ENCODE measurements around the gene NRTN. TPM values are rescaled to one million over a fixed set of nuclear protein-coding genes. Genes with fewer than 3 reads are reported as not detected.

NRTN gene
- total RNA-seq, 1 experiment from 2014 or later, result 0.80 TPM

DNA sequence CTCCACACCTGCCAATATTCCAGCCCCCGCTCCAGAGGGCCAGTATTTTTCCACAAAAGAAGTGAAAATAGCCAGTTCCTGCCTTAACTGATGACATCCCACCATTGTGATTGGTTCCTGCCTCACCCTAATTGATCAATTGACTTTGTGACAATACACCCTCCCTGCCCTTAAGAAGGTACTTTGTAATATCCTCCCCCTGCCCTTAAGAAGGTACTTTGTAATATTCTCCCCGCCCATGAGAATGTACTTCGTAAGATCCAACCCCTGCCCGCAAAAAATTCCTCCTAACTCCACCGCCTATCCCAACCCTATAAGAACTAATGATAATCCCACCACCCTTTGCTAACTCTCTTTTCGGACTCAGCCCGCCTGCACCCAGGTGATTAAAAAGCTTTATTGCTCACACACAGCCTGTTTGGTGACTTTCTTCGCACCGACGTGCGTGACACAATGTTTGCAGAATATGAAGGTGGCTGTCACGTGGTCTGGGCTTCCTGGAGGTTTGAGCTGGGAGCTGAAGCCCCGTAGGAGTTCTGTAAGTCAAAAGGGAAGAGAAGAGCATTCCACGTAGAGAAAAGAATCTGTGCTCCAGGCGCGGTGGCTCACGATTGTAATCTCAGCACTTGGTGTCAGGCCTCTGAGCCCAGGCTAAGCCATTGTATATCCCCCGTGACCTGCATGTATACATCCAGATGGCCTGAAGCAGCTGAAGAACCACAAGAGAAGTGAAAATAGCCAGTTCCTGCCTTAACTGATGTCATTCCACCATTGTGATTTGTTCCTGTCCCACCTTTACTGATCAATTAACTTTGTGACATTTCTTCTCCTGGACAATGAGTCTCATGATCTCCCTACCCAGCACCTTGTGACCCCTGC lies 52.6 kb downstream of the NRTN start:
- CTCF ChIA-PET, result no interaction called here
- Histone ChIP-seq H3K4me3 (ENCODE audit: low read depth in 2 of 2, low read length in 2 of 2) (no peak overlapping the region), H3K27ac (ENCODE audit: low read length) (no peak overlapping the region), H3K9me3 (ENCODE audit: control insufficient read depth, insufficient read depth, low read depth, low read length) (no peaks in the 10 kb centered on the region), H3K4me1 (ENCODE audit: control insufficient read depth, insufficient read depth, low read length) (no peaks in the 10 kb centered on the region), H3K36me3 (ENCODE audit: control insufficient read depth, insufficient read depth, low read length) (no peaks in the 10 kb centered on the region), H3K27me3 (ENCODE audit: control insufficient read depth, insufficient read depth, low read length) (no peaks in the 10 kb centered on the region)
- in situ Hi-C loops (cut with HindIII; ENCODE audit: low pct_unique_long_range_greater_than_20kb, low sequenced_read_pairs), result no loop called here
- intact Hi-C loops (cut with micrococcal nuclease; ENCODE audit: unreplicated experiment), result no loop called here
- no peak for DNase-seq (ENCODE audit: low read depth, low spot score)
- POLR2A ChIA-PET, result no interaction called here
- ATAC-seq, result no peak
- no TSS peak for BruUV-seq (replicated peaks)
- no peak for TF ChIP-seq POLR2AphosphoS5 (IDR thresholded peaks at IDR 0.05; ENCODE audit: low read depth, low read length)
- TF ChIP-seq, protein P1, sequence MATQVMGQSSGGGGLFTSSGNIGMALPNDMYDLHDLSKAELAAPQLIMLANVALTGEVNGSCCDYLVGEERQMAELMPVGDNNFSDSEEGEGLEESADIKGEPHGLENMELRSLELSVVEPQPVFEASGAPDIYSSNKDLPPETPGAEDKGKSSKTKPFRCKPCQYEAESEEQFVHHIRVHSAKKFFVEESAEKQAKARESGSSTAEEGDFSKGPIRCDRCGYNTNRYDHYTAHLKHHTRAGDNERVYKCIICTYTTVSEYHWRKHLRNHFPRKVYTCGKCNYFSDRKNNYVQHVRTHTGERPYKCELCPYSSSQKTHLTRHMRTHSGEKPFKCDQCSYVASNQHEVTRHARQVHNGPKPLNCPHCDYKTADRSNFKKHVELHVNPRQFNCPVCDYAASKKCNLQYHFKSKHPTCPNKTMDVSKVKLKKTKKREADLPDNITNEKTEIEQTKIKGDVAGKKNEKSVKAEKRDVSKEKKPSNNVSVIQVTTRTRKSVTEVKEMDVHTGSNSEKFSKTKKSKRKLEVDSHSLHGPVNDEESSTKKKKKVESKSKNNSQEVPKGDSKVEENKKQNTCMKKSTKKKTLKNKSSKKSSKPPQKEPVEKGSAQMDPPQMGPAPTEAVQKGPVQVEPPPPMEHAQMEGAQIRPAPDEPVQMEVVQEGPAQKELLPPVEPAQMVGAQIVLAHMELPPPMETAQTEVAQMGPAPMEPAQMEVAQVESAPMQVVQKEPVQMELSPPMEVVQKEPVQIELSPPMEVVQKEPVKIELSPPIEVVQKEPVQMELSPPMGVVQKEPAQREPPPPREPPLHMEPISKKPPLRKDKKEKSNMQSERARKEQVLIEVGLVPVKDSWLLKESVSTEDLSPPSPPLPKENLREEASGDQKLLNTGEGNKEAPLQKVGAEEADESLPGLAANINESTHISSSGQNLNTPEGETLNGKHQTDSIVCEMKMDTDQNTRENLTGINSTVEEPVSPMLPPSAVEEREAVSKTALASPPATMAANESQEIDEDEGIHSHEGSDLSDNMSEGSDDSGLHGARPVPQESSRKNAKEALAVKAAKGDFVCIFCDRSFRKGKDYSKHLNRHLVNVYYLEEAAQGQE (IDR thresholded peaks at IDR 0.05; ENCODE audit: insufficient read depth in 1 of 2, low read depth in 2 of 2, low read length in 1 of 2), result no peak
- TF ChIP-seq TCF7L2 (IDR thresholded peaks at IDR 0.05; ENCODE audit: low read depth, low read length), result no peak
- TF ChIP-seq, protein P2, sequence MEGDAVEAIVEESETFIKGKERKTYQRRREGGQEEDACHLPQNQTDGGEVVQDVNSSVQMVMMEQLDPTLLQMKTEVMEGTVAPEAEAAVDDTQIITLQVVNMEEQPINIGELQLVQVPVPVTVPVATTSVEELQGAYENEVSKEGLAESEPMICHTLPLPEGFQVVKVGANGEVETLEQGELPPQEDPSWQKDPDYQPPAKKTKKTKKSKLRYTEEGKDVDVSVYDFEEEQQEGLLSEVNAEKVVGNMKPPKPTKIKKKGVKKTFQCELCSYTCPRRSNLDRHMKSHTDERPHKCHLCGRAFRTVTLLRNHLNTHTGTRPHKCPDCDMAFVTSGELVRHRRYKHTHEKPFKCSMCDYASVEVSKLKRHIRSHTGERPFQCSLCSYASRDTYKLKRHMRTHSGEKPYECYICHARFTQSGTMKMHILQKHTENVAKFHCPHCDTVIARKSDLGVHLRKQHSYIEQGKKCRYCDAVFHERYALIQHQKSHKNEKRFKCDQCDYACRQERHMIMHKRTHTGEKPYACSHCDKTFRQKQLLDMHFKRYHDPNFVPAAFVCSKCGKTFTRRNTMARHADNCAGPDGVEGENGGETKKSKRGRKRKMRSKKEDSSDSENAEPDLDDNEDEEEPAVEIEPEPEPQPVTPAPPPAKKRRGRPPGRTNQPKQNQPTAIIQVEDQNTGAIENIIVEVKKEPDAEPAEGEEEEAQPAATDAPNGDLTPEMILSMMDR (IDR thresholded peaks at IDR 0.05), result no peak
- TF ChIP-seq SIN3A (IDR thresholded peaks at IDR 0.05; ENCODE audit: borderline replicate concordance, insufficient read depth, low read depth, low read length), result no peak

DNA sequence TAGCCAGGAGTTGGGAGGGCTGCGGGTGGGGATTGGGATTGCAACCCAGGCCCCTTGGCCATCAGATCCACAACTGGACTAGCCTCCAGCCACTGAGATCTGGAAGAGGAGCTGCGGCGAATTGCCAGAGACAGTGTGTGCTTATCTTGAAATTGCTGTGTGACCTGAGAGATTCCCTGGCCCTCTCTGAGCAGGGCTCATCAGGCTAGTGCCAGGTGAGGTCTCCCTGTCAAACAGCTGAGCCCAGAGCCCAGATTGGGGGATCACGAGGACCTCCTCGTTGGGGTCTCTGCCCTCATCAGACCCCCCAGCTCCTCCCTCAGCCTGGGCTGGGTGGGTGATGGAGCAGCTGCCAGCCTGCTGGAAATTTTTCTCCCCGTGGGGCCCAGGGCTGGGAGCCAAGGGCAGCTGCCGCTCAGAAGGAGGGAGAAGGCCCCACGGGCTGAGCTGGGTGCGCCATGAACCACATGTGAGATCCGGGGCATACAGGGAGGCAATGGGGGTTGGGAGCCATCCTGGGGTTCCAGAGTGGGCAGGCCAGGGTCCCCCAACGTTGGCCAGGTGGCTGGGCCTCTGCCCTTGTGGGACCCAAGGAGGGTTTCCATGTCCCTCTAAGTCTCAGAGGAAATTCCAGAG lies 58.3 kb downstream of the NRTN start:
- CTCF ChIA-PET, result interaction anchor here (0.9 to 1.0 kb wide), 2 partner anchors 19 to 59 kb away, joined by 3 read pairs; no protein-coding TSS in a partner anchor

More for the DNA sequence above, 58.3 kb downstream of the NRTN start:
- in situ Hi-C loops (cut with HindIII; ENCODE audit: low pct_unique_long_range_greater_than_20kb, low sequenced_read_pairs) (no loop called here), intact Hi-C loops (cut with micrococcal nuclease; ENCODE audit: unreplicated experiment) (no loop called here)
- DNase-seq (ENCODE audit: low read depth, low spot score) (no peak), ATAC-seq (no peak)
- no peaks in the 10 kb centered on the region for H3K27me3 ChIP-seq (ENCODE audit: control insufficient read depth, insufficient read depth, low read length)
- POLR2A ChIA-PET, result no interaction called here
- no peaks in the 10 kb centered on the region for H3K36me3 ChIP-seq (ENCODE audit: control insufficient read depth, insufficient read depth, low read length)
- no peaks in the 10 kb centered on the region for H3K4me1 ChIP-seq (ENCODE audit: control insufficient read depth, insufficient read depth, low read length)
- no peak overlapping the region for H3K4me3 ChIP-seq (ENCODE audit: low read depth in 2 of 2, low read length in 2 of 2)
- TF ChIP-seq, protein P2 (IDR thresholded peaks at IDR 0.05), result no peak
- no peak for TF ChIP-seq SIN3A (IDR thresholded peaks at IDR 0.05; ENCODE audit: borderline replicate concordance, insufficient read depth, low read depth, low read length)
- TF ChIP-seq TCF7L2 (IDR thresholded peaks at IDR 0.05; ENCODE audit: low read depth, low read length), result no peak
- no peak for TF ChIP-seq POLR2AphosphoS5 (IDR thresholded peaks at IDR 0.05; ENCODE audit: low read depth, low read length)
- TF ChIP-seq, protein P1 (IDR thresholded peaks at IDR 0.05; ENCODE audit: insufficient read depth in 1 of 2, low read depth in 2 of 2, low read length in 1 of 2), result no peak
- H3K27ac ChIP-seq (ENCODE audit: low read length), result no peak overlapping the region
- no peaks in the 10 kb centered on the region for H3K9me3 ChIP-seq (ENCODE audit: control insufficient read depth, insufficient read depth, low read depth, low read length)
- no TSS peak for BruUV-seq (replicated peaks)
